DMS153 treated with DMSO at 0.1 percent for 48 hours (cell line): Measurements from ENCODE around the gene MARCO.

Experiments used
- DNase-seq: peaks from one replicate; lab custom pipeline; 2025; ENCODE audit not compliant: unreplicated experiment; lab: John Stamatoyannopoulos, UW

The MARCO gene

DNA sequence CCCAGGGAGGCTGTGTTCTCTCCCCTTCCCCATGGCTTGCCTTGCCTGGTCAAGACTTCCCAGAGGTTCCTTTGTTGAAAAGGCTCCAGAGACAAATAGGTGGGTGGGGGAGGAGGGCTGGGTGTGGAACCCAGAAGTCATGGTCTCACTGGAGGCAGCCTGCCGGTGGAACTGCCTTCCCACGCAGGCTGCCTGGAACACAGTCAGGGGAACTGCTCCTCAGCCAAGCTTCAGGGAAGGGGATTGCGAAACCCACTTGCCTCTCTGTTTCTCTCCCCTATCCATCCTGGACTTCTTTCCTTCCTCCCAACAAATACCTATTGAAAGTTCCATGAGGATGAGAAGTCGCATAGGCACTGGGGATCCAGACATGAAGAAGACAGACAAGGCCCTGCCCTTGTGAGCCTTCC, 31.6 kb downstream of the MARCO start:
- DNase-seq, result no peak

DNA sequence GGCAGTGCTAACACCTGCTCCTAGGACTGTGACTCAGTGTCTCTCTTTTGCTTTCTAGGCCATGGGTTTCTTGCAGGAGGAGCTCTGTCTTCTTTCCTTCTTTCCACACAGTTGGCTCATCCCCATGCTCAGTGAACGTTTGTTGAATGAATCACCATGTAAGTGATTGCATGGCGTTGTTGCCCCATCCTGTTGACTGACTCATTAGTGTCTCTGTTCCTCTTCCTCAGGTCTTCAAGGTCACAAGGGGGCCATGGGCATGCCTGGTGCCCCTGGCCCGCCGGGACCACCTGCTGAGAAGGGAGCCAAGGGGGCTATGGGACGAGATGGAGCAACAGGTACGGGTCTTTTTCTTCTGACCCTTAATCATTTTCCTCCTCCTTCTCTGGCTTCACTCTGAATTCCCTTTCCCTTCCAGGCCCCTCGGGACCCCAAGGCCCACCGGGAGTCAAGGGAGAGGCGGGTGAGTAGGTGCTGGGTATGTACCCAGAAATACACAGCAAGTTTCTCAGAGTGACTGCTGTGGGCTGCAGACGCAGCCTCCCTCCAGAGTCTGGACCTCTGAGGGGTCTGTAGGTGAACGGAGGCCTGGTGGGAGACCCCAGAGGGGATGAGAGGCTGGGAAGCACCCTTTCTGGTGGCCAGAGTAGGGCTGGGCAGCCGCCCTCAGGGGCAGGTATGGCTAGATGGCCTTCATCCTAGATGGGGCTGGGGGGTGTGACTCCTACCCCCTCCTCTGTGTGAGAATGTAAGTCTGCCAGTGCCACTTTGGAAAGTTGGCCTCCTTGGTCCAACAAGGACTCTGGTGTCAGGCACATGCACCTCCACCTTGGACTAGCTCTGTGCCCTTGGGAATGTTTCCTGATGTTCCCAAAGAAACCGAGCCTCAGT, 32.4 kb downstream of the MARCO start:
- no peak for DNase-seq

DNA sequence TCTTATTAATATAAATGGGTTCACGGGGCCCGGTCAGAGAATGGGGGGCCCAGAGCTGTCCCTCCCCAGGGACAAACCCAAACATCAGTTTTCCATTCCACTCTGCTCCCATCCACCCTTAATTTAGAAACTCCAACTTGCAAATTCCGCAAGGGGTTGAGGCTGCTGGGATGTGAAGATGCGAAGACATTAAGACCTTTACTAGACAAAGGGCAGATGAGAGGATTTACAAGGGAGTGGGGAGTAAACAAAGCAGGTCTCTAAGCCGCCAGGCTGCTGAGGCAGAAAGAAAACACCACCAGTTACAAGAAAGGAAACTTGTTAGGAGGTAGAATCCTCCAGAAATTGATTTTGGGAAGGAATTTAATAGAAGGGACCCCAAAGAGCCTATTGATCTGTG, 33.1 kb downstream of the MARCO start:
- no peak for DNase-seq

DNA sequence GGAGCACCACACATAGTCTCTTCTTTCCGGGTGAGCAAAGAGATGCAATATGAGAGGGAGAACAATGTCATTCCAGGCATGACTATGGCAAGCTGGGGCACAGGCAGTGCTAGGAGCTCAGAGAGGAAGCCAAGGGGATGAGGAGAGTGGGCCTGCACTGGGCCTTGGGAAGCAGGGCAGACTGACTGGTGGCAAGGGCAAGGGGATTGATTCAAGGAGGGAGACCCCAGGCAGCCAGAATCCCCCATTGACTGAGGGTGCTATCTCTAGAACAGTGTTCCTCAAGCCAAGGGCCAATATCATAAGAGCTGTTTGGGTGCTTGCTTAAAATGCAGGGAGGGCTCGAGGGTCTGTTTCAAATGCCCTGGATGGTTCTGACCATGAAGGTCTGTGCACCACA, 36.1 kb downstream of the MARCO start:
- DNase-seq, result no peak

DNA sequence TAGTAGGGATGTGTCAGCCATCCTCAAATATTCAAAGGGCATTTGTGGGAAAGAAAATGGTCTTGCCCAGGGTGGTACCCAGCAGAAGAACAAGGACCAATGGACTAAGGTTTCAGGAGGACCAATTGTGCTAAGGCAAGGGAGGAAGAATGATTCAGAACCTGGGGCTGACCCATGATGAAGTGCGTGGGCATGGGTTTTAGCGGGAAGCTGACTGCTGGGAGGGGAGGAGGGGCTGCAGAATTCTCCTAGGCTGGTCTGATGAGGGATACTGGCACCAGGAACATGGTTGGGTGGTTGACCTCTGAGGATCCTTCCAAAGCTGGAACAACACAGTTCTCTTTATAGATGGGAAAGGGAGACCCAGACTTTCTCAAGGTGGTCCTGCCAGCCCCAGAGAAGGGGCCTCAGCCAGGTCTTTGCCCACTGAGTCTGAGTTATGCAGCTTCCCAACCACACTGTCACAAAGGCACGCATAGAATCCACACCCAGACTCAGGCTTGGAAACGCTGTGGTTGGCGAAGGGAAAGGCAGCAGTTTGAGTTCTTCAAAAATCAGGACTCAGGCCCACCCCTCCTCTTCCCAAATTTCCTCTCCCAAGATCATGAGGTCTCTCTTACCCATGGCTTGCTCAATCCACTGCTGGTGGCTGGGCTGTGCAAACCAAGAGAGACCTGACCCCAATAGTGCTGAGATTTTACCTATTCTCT, 37.3 kb downstream of the MARCO start:
- no peak for DNase-seq

DNA sequence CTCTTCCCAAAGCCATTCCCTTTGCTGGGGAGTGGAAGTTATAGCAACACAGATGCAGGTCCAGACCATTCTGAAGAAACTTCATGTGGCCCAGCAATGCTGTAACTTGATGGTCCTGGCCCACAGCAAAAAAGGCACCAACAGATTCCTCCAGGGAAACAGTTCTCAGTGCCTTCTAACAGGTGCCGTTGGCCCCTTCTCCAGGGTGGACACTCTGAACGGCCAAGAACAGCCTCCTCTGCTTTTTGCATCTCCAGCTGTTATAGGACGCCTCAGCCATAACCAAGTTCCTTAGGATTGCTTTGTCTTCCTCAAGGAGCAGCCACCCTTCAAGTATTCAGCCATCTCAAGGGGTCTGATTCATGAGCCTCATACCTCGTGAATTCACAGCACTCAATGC, 38.0 kb downstream of the MARCO start:
- DNase-seq, result no peak

DNA sequence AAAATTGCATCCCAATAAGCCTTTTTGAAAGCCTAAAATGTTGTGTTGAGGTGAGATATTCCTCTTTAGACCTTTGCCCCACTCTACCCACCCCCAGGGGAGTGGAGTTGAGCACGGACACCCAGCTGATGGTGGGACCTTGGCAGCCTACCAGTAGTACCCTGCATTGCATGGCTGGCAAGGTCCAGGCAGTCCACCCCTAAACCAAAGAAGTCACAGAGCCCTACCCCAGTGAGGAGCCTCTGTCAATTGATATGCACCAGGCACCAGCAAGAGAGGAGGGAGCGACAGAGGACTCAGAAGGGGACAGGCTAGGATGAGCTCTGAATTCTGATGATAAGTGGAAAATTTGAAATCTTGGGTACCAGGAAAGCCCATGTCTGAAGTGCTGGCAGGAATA, 38.6 kb downstream of the MARCO start:
- DNase-seq, result no peak

DNA sequence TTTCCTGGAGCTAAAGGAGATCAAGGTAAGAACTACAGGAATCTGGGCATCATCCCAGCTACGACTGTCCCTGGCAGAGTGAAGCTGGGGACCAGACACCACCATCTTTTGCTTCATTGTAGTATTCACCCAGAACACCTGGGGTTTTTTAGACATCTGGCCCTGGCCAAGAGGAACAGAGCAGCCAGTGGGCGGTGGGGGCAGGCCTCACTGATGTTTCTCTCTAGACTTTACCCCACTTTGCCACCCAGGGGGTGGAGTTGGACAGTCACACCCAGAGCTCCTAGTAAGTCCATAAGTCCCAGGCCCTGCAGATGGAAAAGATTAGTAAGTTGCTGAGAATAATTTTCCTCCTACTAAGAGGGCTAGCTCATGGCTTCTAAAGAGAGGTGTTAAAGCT, 39.6 kb downstream of the MARCO start:
- no peak for DNase-seq

DNA sequence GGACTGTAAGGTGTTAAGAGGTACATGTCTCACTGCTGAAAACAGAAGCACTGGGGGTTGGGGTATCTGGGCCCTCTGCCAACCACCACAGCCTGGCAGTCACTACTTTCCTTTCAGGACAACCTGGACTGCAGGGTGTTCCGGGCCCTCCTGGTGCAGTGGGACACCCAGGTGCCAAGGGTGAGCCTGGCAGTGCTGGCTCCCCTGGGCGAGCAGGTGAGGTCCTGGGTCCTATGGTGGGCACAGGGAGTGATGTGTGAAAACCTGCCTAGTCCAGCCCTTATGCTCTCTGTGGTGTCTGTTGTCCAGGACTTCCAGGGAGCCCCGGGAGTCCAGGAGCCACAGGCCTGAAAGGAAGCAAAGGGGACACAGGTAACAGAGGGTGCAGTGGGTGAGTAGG, 40.0 kb downstream of the MARCO start:
- DNase-seq, result no peak

DNA sequence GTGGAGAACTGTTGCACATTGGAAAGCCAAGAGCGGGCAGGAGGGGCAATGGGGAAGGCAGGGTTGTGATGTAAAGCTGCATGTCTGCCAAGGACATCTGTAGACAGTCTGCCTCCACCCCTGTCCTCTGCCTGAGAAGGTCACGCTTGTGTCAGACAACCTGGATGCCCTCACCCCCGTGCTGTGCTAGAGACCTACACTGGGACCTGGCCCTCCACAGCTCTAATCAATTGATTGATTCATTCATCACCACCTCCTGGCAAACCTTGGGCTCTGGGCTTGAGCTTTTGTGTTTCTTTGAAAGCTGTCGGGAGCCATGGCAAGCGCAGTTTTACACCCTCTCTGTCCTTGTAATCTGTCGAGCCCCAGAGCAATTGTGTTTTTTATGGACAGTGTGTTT, 41.1 kb downstream of the MARCO start:
- DNase-seq, result no peak

DNA sequence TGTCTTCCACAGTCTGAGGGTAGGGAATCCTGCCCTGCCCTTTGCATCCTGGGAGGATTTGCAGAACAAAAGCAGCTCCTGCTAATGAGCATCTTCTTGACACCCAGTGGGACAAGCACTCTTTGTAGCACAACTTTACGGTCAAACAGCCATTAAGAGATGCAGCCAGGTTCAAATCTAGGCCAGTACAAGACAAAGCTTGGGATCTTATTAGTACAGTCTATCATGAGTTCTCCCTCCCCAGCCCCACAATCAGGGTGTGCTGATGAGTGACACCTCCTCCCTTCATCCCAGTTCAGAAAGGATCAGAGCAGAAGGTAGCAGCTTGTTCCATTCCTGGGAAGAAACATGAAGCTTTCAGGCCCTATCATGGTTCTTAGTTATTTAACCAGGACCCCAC, 41.9 kb downstream of the MARCO start:
- DNase-seq, result no peak

DNA sequence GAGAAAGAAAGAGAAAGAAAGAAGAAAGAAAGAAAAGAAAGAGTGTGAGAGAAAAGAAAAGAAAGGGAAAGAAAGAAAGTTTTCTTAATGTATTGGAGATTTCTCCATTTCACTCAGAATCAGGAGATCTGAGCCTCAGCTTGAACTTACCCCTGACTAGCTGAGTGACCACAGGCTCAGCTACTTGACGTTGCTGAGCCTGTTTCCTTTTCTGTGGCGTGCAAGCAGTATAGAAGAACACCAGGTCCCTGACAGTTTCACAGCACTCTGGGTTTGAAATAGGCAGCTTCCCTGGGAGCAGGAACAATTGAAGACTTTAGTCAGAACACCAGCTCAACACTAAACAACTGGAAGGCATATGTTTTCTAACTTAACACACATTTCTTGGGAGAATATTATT, 44.7 kb downstream of the MARCO start:
- DNase-seq, result no peak

DNA sequence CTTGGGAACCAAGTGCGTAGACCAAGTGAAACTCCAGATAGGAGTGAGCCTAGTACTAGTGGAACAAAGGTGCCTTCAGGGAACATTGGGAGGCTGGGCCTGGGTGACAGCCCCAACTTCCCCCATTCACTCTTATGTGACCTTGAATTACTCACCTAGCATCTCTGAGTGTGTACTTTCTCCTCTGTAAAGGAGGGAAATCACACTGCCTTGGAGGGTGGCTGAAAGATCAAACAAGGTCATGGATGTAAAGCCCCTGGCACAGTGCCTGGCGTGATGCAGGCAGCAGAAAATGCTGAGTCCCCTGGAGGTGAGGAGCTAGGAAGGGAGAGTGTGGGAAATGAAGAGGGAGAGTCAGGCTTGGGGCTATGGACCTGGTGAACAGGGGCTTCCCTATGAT, 45.9 kb downstream of the MARCO start:
- no peak for DNase-seq

DNA sequence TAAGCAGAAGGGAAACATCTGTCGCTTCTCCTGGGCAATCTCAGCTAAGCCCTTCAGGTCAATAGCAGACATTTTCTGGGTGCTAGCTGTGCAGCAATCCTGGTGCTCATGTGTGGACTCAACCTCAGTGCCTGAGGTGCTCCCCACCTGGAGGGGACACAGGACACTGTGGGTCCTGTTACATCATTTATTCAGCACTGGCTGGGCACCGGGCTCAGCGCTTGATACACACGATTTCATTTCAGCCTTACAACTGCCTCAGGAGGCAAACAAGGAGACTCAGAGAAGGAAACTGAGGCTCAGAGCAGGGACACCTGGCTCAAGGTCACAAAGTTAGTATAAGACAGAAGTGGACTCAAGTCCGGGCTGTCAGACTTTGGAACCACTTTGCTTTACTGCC, 46.7 kb downstream of the MARCO start:
- no peak for DNase-seq

DNA sequence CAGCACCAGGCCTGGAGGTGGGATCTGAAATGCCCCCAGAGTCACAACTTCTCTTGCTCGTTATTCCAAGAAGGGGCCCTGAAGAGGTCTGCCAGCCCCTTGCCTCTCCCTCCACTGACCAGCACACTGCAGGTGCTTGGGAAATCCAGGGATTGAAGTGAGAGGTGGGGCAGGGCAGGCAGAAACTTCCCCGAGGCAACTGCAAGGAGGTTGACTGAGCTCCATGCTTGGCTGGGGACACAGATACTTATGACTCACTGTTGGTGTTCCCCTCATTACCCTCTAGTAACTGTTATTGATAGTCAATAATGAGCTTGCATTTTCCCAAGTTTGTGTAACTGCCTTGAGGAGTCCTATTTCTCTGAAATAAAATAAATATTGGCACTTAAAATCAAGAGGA, 47.5 kb downstream of the MARCO start:
- no peak for DNase-seq

DNA sequence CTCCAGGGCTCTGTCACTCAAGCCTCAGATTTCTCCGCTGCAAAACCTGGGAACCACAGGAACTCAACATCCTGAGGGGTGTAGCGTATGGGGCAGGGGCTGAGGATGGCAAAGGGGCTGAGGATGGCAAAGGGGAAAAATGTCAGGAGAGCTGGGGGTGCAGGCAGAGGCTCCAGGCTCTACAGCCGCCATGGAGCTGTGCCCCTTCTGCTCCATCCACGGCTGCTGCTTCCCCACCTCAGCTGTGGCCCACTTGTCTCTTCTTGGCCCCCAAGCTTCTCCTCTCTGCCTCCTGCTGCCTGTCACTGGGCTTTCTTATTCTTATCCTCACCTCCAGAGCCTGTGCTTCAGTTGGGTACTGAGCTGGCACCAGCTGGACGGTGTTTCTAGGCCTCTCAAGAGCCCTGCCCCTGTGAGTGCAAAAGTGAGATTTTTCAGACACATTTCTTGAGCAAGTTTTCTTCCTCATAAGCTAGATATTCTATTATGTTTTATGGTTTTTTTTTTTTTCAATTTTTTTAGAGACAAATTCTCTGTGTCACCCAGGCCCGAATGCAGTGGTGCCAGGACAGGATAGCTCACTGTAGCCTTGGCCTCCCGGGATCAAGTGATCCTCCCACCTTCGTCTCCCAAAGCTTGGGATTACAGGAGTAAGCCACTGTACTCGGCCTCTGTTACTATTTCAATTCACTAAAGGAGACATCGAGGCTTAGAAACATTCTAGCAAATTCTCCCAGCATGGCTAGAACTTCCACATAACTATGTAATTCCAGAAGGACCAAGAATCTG, 49.0 kb downstream of the MARCO start:
- no peak for DNase-seq

DNA sequence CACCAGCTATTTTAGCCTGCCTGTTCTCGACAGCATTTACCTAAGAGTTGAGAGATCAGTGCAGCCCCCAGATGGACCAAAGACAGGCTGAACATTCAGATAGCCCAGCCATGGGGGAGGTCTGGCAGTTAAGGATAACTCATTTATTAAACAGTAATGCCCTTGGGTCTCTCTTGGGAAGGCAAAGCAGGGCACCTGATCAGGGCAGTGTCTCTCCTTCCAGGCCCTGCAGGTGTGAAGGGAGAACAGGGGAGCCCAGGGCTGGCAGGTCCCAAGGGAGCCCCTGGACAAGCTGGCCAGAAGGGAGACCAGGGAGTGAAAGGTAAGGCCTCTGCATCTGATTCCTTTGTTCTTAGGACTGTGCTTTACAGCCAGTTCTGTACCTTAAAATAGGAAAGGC, 49.6 kb downstream of the MARCO start:
- no peak for DNase-seq

DNA sequence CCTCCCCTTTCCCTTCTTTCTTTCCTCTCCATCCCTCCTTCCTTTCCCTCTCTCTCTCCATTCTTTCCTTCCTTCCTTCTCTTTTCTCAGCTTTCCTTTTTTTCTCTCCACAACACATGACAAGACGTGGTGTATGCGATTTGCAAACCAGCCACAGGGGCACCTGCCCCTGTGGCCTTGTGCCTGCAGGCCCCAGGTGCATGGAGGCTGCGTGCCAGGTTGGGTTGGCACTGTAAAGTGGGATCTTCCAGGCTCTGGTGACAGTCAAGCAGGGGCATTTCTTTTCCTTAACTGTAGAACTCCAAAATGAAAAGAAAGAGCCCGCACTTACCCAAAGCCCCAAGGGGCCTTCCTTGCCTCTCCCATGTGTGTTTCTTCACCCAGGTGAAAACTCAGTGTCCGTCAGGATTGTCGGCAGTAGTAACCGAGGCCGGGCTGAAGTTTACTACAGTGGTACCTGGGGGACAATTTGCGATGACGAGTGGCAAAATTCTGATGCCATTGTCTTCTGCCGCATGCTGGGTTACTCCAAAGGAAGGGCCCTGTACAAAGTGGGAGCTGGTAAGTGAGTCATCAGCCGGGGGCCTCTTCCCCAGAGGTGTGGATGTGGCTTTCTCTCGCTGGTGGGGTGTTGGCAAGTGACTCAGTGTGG, 50.9 kb downstream of the MARCO start:
- DNase-seq, result no peak

DNA sequence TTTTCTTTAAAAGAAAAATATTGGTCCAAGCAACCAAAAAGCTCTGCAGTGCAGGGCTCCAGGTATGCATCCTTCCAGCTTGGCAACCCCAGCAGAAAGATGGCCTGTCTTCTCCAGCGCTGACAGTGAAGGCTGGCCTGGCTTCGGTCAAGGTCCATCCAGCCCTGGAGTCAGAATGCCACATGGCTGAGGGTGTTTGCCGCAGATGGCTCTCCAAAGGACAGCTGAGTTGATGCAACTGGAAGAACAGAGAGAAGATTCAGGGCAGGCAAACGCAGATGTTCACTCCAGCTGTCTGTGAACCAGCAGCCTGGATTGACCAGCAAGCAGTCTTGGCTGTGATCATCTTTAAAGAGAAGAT, 51.4 kb downstream of the MARCO start:
- no peak for DNase-seq

DNA sequence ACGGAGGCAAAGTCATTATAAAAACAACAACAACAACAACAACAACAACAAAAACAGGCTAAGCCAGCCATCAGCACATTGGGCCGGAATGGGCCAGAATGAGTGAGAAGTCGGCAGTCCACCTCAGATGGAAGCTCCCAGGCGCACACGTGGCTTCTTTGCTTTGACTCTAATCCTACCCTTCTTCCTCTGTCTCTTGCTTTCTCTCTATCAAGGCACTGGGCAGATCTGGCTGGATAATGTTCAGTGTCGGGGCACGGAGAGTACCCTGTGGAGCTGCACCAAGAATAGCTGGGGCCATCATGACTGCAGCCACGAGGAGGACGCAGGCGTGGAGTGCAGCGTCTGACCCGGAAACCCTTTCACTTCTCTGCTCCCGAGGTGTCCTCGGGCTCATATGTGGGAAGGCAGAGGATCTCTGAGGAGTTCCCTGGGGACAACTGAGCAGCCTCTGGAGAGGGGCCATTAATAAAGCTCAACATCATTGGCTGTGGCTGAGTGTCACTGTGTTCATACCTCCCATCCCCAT, 52.2 kb downstream of the MARCO start:
- DNase-seq, result no peak

DNA sequence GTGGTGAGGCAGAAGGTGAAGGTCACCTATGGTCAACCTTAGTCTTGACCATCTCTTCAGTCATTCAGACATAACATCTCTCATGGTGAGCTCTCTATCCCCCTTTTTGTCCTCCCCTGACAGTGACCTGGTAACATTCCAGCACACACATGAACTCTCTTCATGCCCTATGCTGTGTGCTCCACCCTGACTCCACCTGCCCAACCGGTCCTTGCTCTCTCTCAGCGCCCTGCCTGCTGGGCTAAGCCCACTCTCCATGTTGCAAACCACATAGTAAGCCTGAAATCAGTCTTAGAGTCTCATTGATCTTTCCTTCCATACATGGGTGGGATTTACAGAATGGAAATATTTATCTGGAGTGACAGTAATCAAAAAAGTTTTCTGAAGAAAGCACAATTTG, 52.8 kb downstream of the MARCO start:
- no peak for DNase-seq
